DOHH2 (cell line): ENCODE data around the gene PRKN.
"Not testable (repeated sequence)": the region's sequence is repeated elsewhere in the genome, so short reads cannot be mapped to it uniquely, and the experiment has no call there.

Source experiments
- H3F3A ChIP-seq: fragments of 200-600 bp; sonication (generic), shearing (Covaris generic); 2 replicates; pipeline ENCODE4 v1.6.0; 2016; ENCODE audit warnings: antibody characterized with exemption, mild to moderate bottlenecking; ENCODE audit not compliant: control insufficient read depth, insufficient read depth
- H3K27ac ChIP-seq: fragments of 200-600 bp; sonication (generic); 2 replicates; pipeline ENCODE4 v1.5.1; 2014; ENCODE audit warnings: low read depth, mild to moderate bottlenecking, low read length, moderate library complexity
- H3K27me3 ChIP-seq: fragments of 200-600 bp; sonication (generic); 2 replicates; pipeline ENCODE4 v1.6.1; 2014; ENCODE audit warnings: mild to moderate bottlenecking, low read length, mixed read lengths; ENCODE audit not compliant: control insufficient read depth
- H3K36me3 ChIP-seq: fragments of 200-600 bp; sonication (generic); 2 replicates; pipeline ENCODE4 v1.6.1; 2014; ENCODE audit warnings: mild to moderate bottlenecking, low read length, moderate library complexity, mixed read lengths; ENCODE audit not compliant: control insufficient read depth
- H3K4me1 ChIP-seq: fragments of 200-600 bp; sonication (generic); 2 replicates; pipeline ENCODE4 v1.6.1; 2014; ENCODE audit warnings: mild to moderate bottlenecking, low read length, mixed read lengths; ENCODE audit not compliant: control insufficient read depth
- H3K4me2 ChIP-seq: fragments of 200-600 bp; sonication (generic); 2 replicates; pipeline ENCODE4 v1.6.0; 2014; ENCODE audit warnings: mild to moderate bottlenecking, low read length, moderate library complexity
- H3K4me3 ChIP-seq: fragments of 200-600 bp; sonication (generic); 2 replicates; pipeline ENCODE4 v1.5.1; 2014; ENCODE audit warnings: mild to moderate bottlenecking, low read length, mixed read lengths
- H3K79me2 ChIP-seq: fragments of 200-600 bp; sonication (generic); 2 replicates; pipeline ENCODE4 v1.6.1; 2014; ENCODE audit warnings: mild to moderate bottlenecking, low read length, mixed read lengths; ENCODE audit not compliant: control insufficient read depth
- H3K9me2 ChIP-seq: fragments of 200-600 bp; sonication (generic); replicated peaks from 2 replicates; pipeline ENCODE4 v1.6.1; 2014; ENCODE audit warnings: mild to moderate bottlenecking, low read length, mixed read lengths; ENCODE audit not compliant: control insufficient read depth
- H3K9me3 ChIP-seq: fragments of 200-600 bp; sonication (generic); 2 replicates; pipeline ENCODE4 v1.6.1; 2014; ENCODE audit warnings: antibody characterized with exemption, low read length, mixed read lengths; ENCODE audit not compliant: control insufficient read depth, insufficient read depth
- H4K20me1 ChIP-seq: fragments of 200-600 bp; sonication (generic); 2 replicates; pipeline ENCODE4 v1.6.0; 2014; ENCODE audit warnings: low read depth, mild to moderate bottlenecking, antibody characterized with exemption, low read length, moderate library complexity; ENCODE audit not compliant: control insufficient read depth, insufficient read depth
- EZH2phosphoT487 ChIP-seq: fragments of 200-600 bp; sonication (generic); IDR thresholded peaks from 2 replicates; pipeline ENCODE4 v1.6.1; 2017; ENCODE audit warnings: borderline replicate concordance, mild to moderate bottlenecking, antibody characterized with exemption, low read length, moderate library complexity, mixed read lengths
- TF ChIP-seq, protein P1 (sequence below): fragments of 200-600 bp; sonication (generic); IDR thresholded peaks from one replicate; pipeline ENCODE4 v1.5.1; 2014; ENCODE audit warnings: antibody characterized with exemption, mild to moderate bottlenecking, low read depth, low read length; ENCODE audit not compliant: poor library complexity, severe bottlenecking

Gene PRKN

DNA sequence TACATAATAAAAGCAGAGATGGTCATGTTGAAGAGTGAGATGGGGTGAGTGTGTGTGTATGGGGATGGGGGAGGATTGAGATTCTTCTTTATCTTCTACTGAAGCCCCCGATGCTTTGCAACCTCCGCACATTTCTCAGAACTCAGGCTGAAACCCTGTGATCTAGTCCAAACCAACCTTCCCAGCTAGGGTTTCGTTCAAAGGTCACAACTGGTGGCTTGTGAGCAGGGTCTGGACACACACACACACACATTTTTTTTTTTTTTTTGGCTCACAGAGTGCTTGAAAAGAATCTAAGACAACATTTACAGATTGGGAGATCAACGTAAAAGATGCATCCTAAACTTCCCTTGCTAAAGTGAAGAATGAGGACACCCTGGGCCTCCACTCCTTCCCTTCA lies 1228.7 kb downstream of the PRKN start:
- H3K4me1 ChIP-seq = no peaks in the 10 kb centered on the region
- TF ChIP-seq EZH2phosphoT487 = no peak
- TF ChIP-seq, protein P1, sequence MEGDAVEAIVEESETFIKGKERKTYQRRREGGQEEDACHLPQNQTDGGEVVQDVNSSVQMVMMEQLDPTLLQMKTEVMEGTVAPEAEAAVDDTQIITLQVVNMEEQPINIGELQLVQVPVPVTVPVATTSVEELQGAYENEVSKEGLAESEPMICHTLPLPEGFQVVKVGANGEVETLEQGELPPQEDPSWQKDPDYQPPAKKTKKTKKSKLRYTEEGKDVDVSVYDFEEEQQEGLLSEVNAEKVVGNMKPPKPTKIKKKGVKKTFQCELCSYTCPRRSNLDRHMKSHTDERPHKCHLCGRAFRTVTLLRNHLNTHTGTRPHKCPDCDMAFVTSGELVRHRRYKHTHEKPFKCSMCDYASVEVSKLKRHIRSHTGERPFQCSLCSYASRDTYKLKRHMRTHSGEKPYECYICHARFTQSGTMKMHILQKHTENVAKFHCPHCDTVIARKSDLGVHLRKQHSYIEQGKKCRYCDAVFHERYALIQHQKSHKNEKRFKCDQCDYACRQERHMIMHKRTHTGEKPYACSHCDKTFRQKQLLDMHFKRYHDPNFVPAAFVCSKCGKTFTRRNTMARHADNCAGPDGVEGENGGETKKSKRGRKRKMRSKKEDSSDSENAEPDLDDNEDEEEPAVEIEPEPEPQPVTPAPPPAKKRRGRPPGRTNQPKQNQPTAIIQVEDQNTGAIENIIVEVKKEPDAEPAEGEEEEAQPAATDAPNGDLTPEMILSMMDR = no peak
- H3K9me3 ChIP-seq = no peaks in the 10 kb centered on the region
- no peaks in the 10 kb centered on the region for H3K9me2 ChIP-seq
- no peaks in the 10 kb centered on the region for H3K27me3 ChIP-seq
- H3F3A ChIP-seq = no peaks in the 10 kb centered on the region
- H3K79me2 ChIP-seq = no peaks in the 10 kb centered on the region
- no peaks in the 10 kb centered on the region for H3K36me3 ChIP-seq
- H4K20me1 ChIP-seq = no peaks in the 10 kb centered on the region
- no peak overlapping the region for H3K27ac ChIP-seq
- H3K4me3 ChIP-seq = no peak overlapping the region
- H3K4me2 ChIP-seq = no peak overlapping the region

GRCh38 chr6:161498359-161498758 lies 1229.2 kb downstream of the PRKN start:
- H3K4me3 ChIP-seq = no peak overlapping the region
- no peaks in the 10 kb centered on the region for H3F3A ChIP-seq
- TF ChIP-seq, protein P1 = no peak
- no peak for TF ChIP-seq EZH2phosphoT487
- no peaks in the 10 kb centered on the region for H3K79me2 ChIP-seq
- no peaks in the 10 kb centered on the region for H4K20me1 ChIP-seq
- H3K4me1 ChIP-seq = no peaks in the 10 kb centered on the region
- no peaks in the 10 kb centered on the region for H3K27me3 ChIP-seq
- H3K27ac ChIP-seq = no peak overlapping the region
- no peak overlapping the region for H3K4me2 ChIP-seq
- H3K9me3 ChIP-seq = no peaks in the 10 kb centered on the region
- H3K36me3 ChIP-seq = no peaks in the 10 kb centered on the region
- H3K9me2 ChIP-seq = no peaks in the 10 kb centered on the region

- H3K27me3 ChIP-seq = no peaks in the 10 kb centered on the region
- no peak overlapping the region for H3K4me2 ChIP-seq
- no peaks in the 10 kb centered on the region for H3K36me3 ChIP-seq
- H3K9me2 ChIP-seq = no peaks in the 10 kb centered on the region
- TF ChIP-seq EZH2phosphoT487 = no peak
- H4K20me1 ChIP-seq = no peaks in the 10 kb centered on the region
- no peak overlapping the region for H3K27ac ChIP-seq
- H3K79me2 ChIP-seq = no peaks in the 10 kb centered on the region
- H3K4me1 ChIP-seq = no peaks in the 10 kb centered on the region
- no peaks in the 10 kb centered on the region for H3F3A ChIP-seq
- no peaks in the 10 kb centered on the region for H3K9me3 ChIP-seq
- no peak overlapping the region for H3K4me3 ChIP-seq
Measured at GRCh38 chr6:161496941-161497340, 1230.6 kb downstream of the PRKN start.

DNA sequence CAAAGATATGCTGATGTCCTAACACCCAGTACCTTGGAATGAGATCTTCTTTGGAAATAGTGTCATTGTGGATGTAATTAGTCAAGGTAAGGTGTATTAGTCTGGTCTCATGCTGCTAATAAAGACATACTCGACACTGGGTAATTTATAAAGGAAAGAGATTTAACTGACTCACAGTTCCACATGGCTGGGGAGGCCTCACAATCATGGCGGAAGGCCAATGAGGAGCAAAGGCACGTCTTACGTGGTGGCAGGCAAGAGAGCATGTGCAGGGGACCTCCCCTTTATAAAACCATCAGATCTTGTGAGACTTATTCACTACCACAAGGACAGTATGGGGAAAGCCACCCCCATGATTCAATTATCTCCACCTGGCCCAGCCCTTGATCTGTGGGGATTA lies 1231.3 kb downstream of the PRKN start:
- not testable (repeated sequence) for H3K4me3 ChIP-seq, H3K27me3 ChIP-seq, H3K4me1 ChIP-seq, H3K79me2 ChIP-seq, H3K36me3 ChIP-seq, H3F3A ChIP-seq, H3K9me3 ChIP-seq, H3K27ac ChIP-seq, H3K4me2 ChIP-seq, H4K20me1 ChIP-seq, H3K9me2 ChIP-seq
